NCI-H2107 (cell line): ENCODE measurements around the gene CMBL.

Experiments used
- DNase-seq: peaks from one replicate; lab custom pipeline; 2025; lab: John Stamatoyannopoulos, UW

Gene CMBL

GRCh38 chr5:10310066-10310779 lies 2.5 kb upstream of the CMBL start:
- DNase-seq = no peak

DNA sequence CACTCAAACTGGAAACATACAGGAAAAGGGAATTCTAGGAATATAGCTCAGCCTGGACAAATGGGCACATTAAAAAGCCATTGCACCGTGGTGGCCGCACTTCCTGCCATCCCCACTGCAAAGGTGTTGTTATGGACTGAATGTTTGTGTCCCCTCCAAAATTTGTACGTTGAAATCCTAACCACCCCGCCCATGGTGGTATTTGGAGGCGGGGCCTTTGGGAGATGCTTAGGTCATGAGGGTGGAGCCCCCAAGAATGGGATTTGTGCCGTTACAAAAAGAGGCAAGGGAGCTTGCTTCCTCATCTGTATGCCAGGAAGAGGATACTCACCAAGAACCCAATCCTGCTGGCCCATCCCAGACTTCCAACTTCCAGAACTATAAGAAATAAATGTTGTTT lies 1.1 kb upstream of the CMBL start:
- DNase-seq = no peak

DNA sequence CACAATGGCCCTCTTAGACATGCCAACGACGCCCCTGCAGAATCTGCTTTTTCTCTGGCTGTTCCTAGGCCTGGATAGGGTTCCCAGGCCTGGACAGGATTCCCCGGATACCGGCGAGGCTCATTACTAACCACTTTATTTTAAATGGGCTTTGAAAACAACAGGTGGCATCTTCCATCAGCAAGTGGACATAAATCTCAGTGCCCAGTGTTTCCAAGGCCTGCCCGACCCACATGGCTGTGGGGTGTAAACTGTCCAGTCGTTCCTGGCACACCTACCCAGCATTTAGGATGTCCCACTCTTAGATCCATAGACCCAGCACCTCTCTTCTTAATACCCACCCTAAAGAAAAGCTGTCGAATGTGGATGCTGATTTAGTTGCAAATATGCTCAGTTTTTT lies 896 bp downstream of the CMBL start:
- DNase-seq = no peak

DNA sequence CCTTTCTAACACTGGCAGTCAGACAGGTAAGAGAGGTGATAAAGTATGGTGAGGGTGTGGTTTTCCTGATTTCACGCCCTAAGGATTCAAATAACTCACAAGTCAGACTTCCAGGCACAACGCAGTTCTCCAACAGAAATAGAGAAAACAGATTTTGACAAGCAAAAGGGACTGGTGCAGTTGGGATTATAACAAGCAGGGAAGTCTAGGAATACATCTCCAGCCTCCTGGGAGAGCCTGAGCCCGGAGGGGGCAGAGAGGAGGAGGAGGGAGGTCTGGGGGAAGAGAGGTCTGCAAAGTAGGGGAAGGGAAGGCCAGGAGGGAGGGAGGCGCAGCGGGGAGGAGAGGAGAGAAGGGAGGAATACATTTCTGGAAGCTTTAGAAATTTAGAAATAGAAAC lies 1.6 kb downstream of the CMBL start:
- DNase-seq = no peak

- no peak for DNase-seq
Measured at GRCh38 chr5:10304932-10305331, 2.8 kb downstream of the CMBL start.

- DNase-seq = no peak
Measured at GRCh38 chr5:10303699-10304170, 4.0 kb downstream of the CMBL start.

GRCh38 chr5:10303201-10303600 lies 4.5 kb downstream of the CMBL start:
- no peak for DNase-seq

DNA sequence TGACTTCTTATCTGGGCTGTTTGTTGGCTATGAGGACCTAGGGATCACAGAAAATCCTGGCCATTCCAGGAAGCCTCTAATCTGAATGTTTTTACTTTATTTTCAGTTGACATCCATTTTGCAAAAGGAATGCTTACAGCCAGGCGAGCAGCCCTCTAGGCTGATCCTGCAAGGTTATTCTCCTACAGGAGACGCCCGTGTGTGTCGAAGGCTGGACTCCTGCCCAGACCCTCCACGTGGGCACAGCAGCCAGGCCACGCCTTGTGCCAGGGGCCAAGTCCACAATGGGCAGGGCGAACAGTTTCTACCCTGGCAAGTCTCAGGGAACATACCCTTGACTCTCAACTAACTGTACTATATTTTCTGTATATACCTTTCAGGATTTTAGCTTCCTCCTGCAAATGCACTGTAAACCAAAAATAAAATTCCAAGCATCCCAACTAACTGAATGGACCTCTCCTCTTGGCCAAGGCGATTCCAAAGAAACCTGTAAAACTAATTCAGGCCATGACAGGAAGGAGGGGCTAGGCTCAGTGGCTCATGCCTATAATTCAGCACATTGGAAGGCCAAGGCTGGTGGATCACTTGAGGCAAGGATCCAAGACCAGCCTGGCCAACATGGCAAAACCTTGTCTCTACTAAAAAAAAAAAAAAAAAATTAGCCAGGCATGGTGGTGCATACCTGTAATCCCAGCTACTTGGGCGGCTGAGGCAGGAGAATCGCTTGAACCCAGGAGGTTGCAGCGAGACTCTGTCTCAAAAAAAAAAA lies 5.7 kb downstream of the CMBL start:
- no peak for DNase-seq

DNA sequence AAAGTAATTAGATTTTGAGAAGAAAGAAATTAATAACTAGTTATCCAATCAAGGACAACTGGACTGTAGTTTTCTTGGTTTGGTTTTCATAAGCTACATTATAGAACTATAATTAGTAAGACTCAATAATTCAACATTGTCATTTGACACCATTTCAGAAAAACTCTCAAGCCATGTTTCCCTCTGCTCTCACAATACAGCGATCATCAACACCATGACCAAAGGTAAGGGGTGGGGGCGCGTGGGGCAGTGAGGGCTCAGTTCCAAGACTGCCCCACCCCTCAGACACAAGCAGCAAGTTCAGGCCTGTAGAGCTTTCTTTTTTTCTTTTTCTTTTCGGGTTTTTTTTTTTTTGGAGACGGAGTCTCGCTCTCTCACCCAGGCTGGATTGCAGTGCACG lies 6.4 kb downstream of the CMBL start:
- DNase-seq = no peak

- DNase-seq = no peak
Measured at GRCh38 chr5:10300246-10300645, 7.5 kb downstream of the CMBL start.

GRCh38 chr5:10297646-10298204 lies 10.0 kb downstream of the CMBL start:
- DNase-seq = no peak

GRCh38 chr5:10295619-10296326 lies 11.9 kb downstream of the CMBL start:
- no peak for DNase-seq

DNA sequence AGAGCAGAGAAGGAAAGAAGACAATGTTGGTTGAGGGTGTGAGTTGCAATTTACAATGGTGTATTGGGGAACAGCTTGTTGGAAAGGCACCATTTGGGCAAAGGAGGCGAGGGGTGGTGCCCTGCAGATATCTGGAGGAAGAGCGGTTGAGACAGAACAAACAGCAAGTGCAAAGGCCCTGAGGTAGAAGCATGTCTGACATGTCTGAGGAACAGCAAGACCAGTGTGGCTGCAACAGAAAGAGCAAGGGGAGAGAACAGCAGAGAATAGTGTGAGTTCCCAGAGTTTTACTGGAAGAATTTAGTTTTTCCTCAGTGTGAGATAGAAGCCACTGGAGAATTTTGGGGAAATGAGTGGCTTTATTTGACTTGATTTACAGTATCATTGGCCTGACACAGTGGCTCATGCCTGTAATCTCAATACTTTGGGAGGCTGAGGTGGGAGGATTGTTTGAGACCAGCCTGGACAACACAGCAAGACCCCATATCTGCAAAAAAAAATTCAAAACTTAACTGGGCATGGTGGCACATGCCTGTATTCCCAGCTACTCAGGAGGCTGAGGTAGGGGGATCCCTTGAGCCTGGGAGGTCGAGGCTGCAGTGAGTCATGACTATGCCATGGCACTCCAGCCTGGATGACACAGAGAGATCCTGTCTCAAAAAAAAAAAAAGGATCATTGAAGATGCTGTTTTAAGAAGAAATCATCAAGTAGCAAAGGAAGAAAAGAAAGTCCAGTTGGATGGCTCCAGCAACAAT lies 13.6 kb downstream of the CMBL start:
- DNase-seq = no peak

- no peak for DNase-seq
Measured at GRCh38 chr5:10291692-10292339, 15.9 kb downstream of the CMBL start.

GRCh38 chr5:10290438-10290837 lies 17.3 kb downstream of the CMBL start:
- DNase-seq = no peak

DNA sequence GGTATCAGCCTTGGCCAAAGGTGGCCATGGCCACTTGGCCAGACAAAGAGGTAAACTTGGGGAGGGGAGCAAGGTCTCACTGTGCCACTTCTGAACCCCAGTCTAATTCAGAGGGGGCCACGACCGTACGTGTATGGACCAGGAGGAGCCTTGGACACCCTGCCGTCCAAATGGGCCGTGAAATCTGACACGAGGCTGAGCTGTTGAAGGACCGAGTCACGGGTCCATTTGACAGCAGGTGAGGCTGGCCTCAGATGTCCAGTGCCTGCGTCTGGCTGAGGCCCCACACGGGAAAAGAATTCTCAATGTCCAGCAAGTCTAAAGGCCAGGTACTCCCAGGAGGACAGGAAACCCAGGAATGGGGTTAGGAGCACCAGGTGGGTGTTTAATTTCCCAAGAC lies 17.7 kb downstream of the CMBL start:
- no peak for DNase-seq

DNA sequence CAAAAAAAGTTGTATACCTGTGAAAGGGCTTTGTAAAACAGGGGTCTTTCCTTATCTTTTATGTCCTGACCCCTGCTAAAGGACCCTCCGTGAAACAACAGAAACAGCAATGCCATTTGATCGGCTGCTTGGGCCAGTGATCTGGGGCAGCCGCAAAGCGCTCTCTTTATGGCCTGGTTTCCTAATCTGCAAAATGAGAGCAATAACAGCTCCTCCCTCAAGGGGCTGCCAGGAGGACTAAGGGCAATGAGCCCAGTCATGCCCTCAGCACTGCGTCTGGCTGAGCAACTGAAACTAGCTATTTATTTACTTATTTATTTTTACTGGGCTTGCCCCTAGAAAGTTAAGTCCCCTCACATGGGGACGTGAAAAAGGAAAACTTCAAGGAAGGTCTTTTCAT lies 18.3 kb downstream of the CMBL start:
- peak; percentile 70 for DNase-seq

- peak; percentile 99 for DNase-seq
Measured at GRCh38 chr5:10288592-10289219, 19.0 kb downstream of the CMBL start.

DNA sequence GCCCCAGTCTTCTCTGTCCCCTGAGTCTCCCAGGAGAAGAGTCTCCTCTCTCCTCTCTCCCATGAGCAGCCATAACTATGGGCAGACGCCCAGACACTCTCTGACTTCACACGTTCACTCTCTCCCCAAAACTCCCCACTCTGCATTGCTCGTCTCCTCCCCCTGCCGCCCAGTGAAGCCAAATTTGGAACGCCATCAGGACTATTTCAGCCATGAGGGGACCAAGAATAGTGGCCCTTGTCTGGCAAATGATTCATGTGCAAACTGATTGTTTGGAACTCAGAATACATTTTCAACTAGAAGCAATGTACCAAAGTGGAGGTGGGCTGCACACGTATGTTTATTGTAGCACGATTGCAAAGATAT lies 20.9 kb downstream of the CMBL start:
- no peak for DNase-seq

- no peak for DNase-seq
Measured at GRCh38 chr5:10286162-10286861, 21.4 kb downstream of the CMBL start.
